ENCODE data around the gene ASF1B. TPM values are rescaled to one million over a fixed set of nuclear protein-coding genes. Genes with fewer than 3 reads are reported as not detected.
"Not testable (repeated sequence)": the region's sequence is repeated elsewhere in the genome, so short reads cannot be mapped to it uniquely, and the experiment has no call there.

The ASF1B gene
- total RNA-seq, 1 experiment from 2014 or later = 67.4 TPM

- Histone ChIP-seq H3K4me3 (no peak overlapping the region), H3K4me2 (no peak overlapping the region), H3K4me1 (replicated peaks; ENCODE audit: insufficient read depth) (no peaks in the 10 kb centered on the region), H3F3A (ENCODE audit: insufficient read depth, low read depth) (no peaks in the 10 kb centered on the region; the same call in 1 of the 2 replicates), H3K27me3 (ENCODE audit: insufficient read depth, low read depth) (no peaks in the 10 kb centered on the region), H3K27ac (no peak overlapping the region), H3K79me2 (ENCODE audit: low read depth) (no peaks in the 10 kb centered on the region), H3K36me3 (ENCODE audit: low read depth) (no peaks in the 10 kb centered on the region), H3K9me3 (ENCODE audit: insufficient read depth, low read depth) (no peaks in the 10 kb centered on the region), H4K20me1 (ENCODE audit: insufficient read depth) (no peaks in the 10 kb centered on the region), H3K9me2 (ENCODE audit: insufficient read depth) (no peaks in the 10 kb centered on the region), H2AFZ (no peak overlapping the region)
- TF ChIP-seq EZH2 (IDR thresholded peaks at IDR 0.05; ENCODE audit: low read depth) = no peak
- no peak for TF ChIP-seq CTCF (conservative IDR thresholded peaks at IDR 0.05)
- ChIA-PET POLR2A (ENCODE audit: unreplicated experiment) (interaction anchor here (0.7 kb wide), 1 partner anchor 10 kb away, joined by 3 read pairs; no protein-coding TSS in a partner anchor), CTCF (no interaction called here)
- DNase-seq = no peak
- no TSS peak for BruUV-seq (replicated peaks)
- intact Hi-C loops (cut with micrococcal nuclease; ENCODE audit: unreplicated experiment) = no loop called here
Observed at GRCh38 chr19:14146789-14147216, 10.4 kb upstream of the ASF1B start.

DNA sequence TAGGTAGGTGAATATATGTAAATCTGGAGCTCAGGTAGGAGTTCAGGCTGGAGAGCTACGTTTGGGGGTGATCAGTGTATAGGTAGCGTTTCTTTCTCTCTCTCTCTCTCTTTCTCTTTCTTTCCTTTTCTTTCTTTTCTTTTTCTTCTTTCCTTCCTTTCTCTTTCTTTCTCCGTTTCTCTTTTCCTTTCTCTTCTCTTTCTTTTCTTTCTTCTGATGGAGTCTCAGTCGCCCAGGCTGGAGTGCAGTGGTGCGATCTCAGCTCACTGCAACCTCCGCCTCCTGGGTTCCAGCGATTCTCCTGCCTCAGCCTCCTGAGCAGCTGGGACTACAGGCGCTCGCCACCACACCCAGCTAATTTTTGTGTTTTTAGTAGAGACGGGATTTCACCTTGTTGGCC is 9.8 kb upstream of the ASF1B start:
- H2AFZ ChIP-seq; H3K27ac ChIP-seq; H3K9me2 ChIP-seq (ENCODE audit: insufficient read depth); H3F3A ChIP-seq (ENCODE audit: insufficient read depth, low read depth); H3K27me3 ChIP-seq (ENCODE audit: insufficient read depth, low read depth); H3K79me2 ChIP-seq (ENCODE audit: low read depth); H3K4me3 ChIP-seq; CTCF ChIA-PET; intact Hi-C loops (cut with micrococcal nuclease; ENCODE audit: unreplicated experiment); DNase-seq; H3K4me1 ChIP-seq (replicated peaks; ENCODE audit: insufficient read depth); H4K20me1 ChIP-seq (ENCODE audit: insufficient read depth); H3K36me3 ChIP-seq (ENCODE audit: low read depth); H3K9me3 ChIP-seq (ENCODE audit: insufficient read depth, low read depth); H3K4me2 ChIP-seq; BruUV-seq (replicated peaks): not testable (repeated sequence)
- POLR2A ChIA-PET (ENCODE audit: unreplicated experiment) = interaction anchor here (0.7 kb wide), 2 partner anchors 9 to 322 kb away, joined by 3 to 7 read pairs; no protein-coding TSS in a partner anchor

DNA sequence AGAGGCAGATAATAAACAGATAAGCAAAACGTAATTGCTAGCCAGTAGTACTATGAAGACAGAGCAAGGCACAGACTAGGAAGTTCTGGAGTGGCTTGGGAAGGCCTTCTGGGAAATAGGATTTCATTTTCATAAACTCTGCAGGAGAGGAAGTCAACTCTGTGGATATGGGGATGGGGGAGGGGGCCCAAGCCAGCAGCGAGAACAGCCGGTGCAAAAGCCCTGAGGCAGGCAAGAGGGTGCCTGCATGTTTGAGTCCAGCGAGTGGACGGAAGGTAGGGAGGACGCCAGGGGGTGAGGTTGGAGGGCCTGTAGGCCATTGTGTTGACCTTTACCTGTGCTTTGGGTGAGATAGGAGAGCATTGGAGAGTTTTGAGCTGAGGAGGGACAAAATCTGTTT is 9.0 kb upstream of the ASF1B start:
- no peaks in the 10 kb centered on the region for H4K20me1 ChIP-seq (ENCODE audit: insufficient read depth)
- H3K27ac ChIP-seq = no peak overlapping the region
- CTCF ChIA-PET = no interaction called here
- no TSS peak for BruUV-seq (replicated peaks)
- H3K27me3 ChIP-seq (ENCODE audit: insufficient read depth, low read depth) = no peaks in the 10 kb centered on the region
- H3K79me2 ChIP-seq (ENCODE audit: low read depth) = no peaks in the 10 kb centered on the region
- no peaks in the 10 kb centered on the region for H3K4me1 ChIP-seq (replicated peaks; ENCODE audit: insufficient read depth)
- no peaks in the 10 kb centered on the region for H3K9me2 ChIP-seq (ENCODE audit: insufficient read depth)
- no peak overlapping the region for H2AFZ ChIP-seq
- DNase-seq = no peak
- no peaks in the 10 kb centered on the region for H3K9me3 ChIP-seq (ENCODE audit: insufficient read depth, low read depth)
- no peak for TF ChIP-seq CTCF (conservative IDR thresholded peaks at IDR 0.05)
- no peak for TF ChIP-seq EZH2 (IDR thresholded peaks at IDR 0.05; ENCODE audit: low read depth)
- POLR2A ChIA-PET (ENCODE audit: unreplicated experiment) = interaction anchor here (0.5 to 0.7 kb wide), 2 partner anchors 9 to 323 kb away, joined by 3 to 7 read pairs; partner anchors contain the start of gene ASF1B
- intact Hi-C loops (cut with micrococcal nuclease; ENCODE audit: unreplicated experiment) = no loop called here
- no peaks in the 10 kb centered on the region for H3K36me3 ChIP-seq (ENCODE audit: low read depth)
- no peak overlapping the region for H3K4me2 ChIP-seq
- H3F3A ChIP-seq (ENCODE audit: insufficient read depth, low read depth) = peaks cover 10% of the 10 kb centered on the region
- no peak overlapping the region for H3K4me3 ChIP-seq
